Upper lobe of left lung (tissue), 4 donors: Measurements from ENCODE around the gene NAV1.
A peak's percentile ranks its signal among the peaks of the same experiment; 100 is the strongest.

ENCODE experiments used
- CTCF ChIP-seq, 6 experiments: fragments of 450-650 bp in 4 of 6; fragments of 200-600 bp in 2 of 6; sonication (generic) in 2 of 6; IDR thresholded peaks; one replicate each; pipeline ENCODE4 v1.5.1; 2016 to 2019; ENCODE audit warnings: antibody characterized with exemption in 6 of 6
- EP300 ChIP-seq, 4 donors: sonication (generic); formaldehyde crosslinking; IDR thresholded peaks; one replicate each; pipeline ENCODE4 v1.5.1; 2017; ENCODE audit warnings: antibody characterized with exemption in 4 of 4, control low read depth in 2 of 4
- POLR2A ChIP-seq, 4 donors: fragments of 450-650 bp; IDR thresholded peaks; one replicate each; pipeline ENCODE4 v1.5.1; 2016 to 2017; ENCODE audit warnings: antibody characterized with exemption in 4 of 4, mild to moderate bottlenecking in 2 of 4
- POLR2AphosphoS5 ChIP-seq, 2 donors: sonication (generic); formaldehyde crosslinking; IDR thresholded peaks; one replicate each; pipeline ENCODE4 v1.5.1; 2017; ENCODE audit warnings: antibody characterized with exemption in 2 of 2

- TF ChIP-seq POLR2AphosphoS5 (IDR thresholded peaks at IDR 0.05) (peak; percentile 67 to 76), CTCF (IDR thresholded peaks at IDR 0.05) (no peak), POLR2A (IDR thresholded peaks at IDR 0.05) (peak in 2 of 4 donors; percentile 28 to 31), EP300 (IDR thresholded peaks at IDR 0.05) (peak in 3 of 4 donors; percentile 27 to 80 (median 48))
These were observed 35.3 kb upstream of the NAV1 start for GRCh38 chr1:201503397-201504176.
